Keratinocyte (primary cell): ENCODE measurements around the gene AXIN1.

Experiments
- EZH2 ChIP-seq: IDR thresholded peaks from one replicate; pipeline ENCODE4 v1.6.1; 2012; ENCODE audit warnings: inconsistent platforms, mild to moderate bottlenecking, low read length, moderate library complexity
- TF ChIP-seq, protein P1 (sequence below), 3 experiments: IDR thresholded peaks in 1 of 3; conservative IDR thresholded peaks in 1 of 3; optimal IDR thresholded peaks in 1 of 3; 2 replicates in 2 of 3; 3 replicates in 1 of 3; pipeline versions ENCODE3 to v1.5.1; 2011; ENCODE audit warnings: low read length in 3 of 3, mild to moderate bottlenecking in 3 of 3, moderate library complexity in 2 of 3, control low read depth in 1 of 3, inconsistent platforms in 1 of 3; ENCODE audit not compliant: insufficient read depth in 2 of 3; ENCODE audit errors: extremely low read depth in 1 of 3

DNA sequence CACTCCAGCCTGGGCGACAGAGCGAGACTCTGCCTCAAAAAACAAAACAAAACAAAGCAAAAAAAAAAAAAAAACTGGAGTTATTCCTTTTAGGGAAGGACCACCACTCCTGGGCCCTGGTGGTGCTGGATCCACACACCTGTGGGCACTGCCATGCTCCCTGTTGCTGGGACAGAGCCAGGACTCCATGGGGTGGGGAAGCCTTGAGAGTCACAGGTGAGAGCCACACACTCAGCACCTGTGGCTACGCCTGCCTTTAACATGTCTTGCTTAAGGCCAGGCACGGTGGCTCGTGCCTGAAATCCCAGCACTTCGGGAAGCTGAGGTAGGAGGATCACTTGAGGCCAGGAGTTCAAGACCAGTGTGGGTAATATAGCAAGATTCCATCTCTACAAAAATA is 51.3 kb downstream of the AXIN1 start:
- TF ChIP-seq, protein P1, sequence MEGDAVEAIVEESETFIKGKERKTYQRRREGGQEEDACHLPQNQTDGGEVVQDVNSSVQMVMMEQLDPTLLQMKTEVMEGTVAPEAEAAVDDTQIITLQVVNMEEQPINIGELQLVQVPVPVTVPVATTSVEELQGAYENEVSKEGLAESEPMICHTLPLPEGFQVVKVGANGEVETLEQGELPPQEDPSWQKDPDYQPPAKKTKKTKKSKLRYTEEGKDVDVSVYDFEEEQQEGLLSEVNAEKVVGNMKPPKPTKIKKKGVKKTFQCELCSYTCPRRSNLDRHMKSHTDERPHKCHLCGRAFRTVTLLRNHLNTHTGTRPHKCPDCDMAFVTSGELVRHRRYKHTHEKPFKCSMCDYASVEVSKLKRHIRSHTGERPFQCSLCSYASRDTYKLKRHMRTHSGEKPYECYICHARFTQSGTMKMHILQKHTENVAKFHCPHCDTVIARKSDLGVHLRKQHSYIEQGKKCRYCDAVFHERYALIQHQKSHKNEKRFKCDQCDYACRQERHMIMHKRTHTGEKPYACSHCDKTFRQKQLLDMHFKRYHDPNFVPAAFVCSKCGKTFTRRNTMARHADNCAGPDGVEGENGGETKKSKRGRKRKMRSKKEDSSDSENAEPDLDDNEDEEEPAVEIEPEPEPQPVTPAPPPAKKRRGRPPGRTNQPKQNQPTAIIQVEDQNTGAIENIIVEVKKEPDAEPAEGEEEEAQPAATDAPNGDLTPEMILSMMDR (optimal IDR thresholded peaks at IDR 0.05 in 1 of 3, IDR thresholded peaks at IDR 0.05 in 1 of 3, conservative IDR thresholded peaks at IDR 0.05 in 1 of 3; ENCODE audit: extremely low read depth in 1 of 3, insufficient read depth in 2 of 3, low read length in 3 of 3): no peak
- TF ChIP-seq EZH2: no peak
